ENCODE measurements around the gene TMEM267. TPM values are rescaled to one million over a fixed set of nuclear protein-coding genes. Genes with fewer than 3 reads are reported as not detected.
A peak's percentile ranks its signal among the peaks of the same experiment; 100 is the strongest.
"Not testable (repeated sequence)": the region's sequence is repeated elsewhere in the genome, so short reads cannot be mapped to it uniquely, and the experiment has no call there.

TMEM267 gene
- total RNA-seq, 1 donor from 2014 or later: 5.8 TPM

DNA sequence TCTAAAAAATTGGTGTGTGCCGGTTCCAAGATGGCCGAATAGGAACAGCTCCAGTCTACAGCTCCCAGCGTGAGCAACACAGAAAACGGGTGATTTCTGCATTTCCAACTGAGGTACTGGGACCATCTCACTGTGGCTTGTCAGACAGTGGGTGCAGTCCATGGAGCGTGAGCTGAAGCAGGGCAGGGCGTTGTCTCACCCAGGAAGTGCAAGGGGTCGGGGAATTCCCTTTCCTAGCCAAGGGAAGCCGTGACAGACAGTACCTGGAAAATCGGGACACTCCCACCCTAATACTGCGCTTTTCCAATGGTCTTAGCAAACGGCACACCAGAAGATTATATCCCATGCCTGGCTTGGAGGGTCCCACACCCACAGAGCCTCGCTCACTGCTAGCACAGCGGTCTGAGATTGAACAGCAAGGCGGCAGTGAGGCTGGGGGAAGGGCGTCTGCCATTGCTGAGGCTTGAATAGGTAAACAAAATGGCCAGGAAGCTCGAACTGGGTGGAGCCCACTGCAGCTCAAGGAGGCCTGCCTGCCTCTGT lies 81.1 kb downstream of the TMEM267 start:
- DNase-seq: not testable (repeated sequence)

DNA sequence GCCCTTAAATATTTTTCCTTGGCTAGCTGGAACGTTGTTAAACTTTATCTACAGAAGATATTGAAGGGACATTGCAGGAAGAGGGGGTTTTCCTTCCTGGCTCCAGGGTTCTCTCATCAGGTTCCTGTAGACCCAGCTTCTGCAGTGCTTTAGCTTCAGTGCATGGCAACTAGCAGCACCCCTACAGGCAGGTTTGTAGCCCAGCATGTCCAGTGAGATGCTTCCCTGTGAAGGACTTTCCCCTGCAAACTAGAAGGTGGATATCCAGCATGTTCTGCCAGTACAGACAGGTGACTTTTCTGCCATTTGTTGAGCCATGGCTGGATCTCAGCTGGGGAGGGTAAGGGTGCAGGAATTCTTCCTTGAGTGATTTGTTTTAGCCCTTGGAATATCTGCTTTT lies 81.8 kb downstream of the TMEM267 start:
- DNase-seq: peak; percentile 11

GRCh38 chr5:43400082-43400481 lies 83.6 kb downstream of the TMEM267 start:
- no peak for DNase-seq

DNA sequence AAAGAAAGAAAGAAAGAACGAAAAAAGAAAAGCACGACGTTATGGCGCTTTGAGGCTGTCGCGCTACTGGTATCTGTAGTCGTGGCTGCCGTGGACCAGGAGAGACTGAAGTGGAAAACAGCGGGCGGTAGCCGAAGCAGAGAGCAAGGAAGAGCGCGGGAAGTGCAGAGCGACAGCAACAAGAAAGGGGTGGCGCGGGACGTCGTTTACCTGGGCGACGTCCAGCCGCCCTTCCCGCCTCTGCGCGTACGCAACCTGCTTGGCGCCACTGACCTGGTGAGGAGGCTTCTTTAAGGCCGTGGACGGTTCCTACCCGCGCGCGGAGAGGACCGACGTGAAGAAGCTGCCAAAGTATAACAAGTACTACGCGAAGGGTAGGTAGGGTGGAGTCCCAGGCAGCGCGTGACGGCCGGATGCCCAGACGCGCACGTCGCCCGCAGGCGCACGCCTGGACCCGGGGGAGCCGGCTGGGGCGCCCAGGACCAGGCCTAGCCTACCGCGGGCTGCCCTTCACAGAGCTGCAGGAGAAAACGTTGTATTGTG lies 86.8 kb downstream of the TMEM267 start:
- peak; percentile 17 for DNase-seq

Other genes starting within 250 kb of the TMEM267 start
- gene HMGCS1, start 170.5 kb downstream of the TMEM267 start, total RNA-seq: 57.5 and 117 TPM in 2 replicates
- 1.2 and 3.6 TPM in 2 replicates for gene CCL28, start 71.5 kb downstream of the TMEM267 start, total RNA-seq
- 2.4 and 4.7 TPM in 2 replicates for gene C5orf34, start 31.3 kb upstream of the TMEM267 start, total RNA-seq
- 88.2 and 139 TPM in 2 replicates for gene PAIP1, start 73.2 kb upstream of the TMEM267 start, total RNA-seq
- 84.6 and 126 TPM in 2 replicates for gene NNT, start 119.3 kb upstream of the TMEM267 start, total RNA-seq